ENCODE results near the gene PRSS2. TPM values are rescaled to one million over a fixed set of nuclear protein-coding genes. Genes with fewer than 3 reads are reported as not detected.
"Not testable (repeated sequence)": the region's sequence is repeated elsewhere in the genome, so short reads cannot be mapped to it uniquely, and the experiment has no call there.

PRSS2 gene
- total and polyA plus RNA-seq, 5 experiments from 2014 or later = not detected

- POLR2A ChIA-PET = no interaction called here
- H3K9me3 Mint-ChIP-seq = no peaks in the 10 kb centered on the region
- H3K4me1 Mint-ChIP-seq = peaks cover 0 to 13% (median 3%) of the 10 kb centered on the region in 4 donors
Observed at GRCh38 chr7:142767861-142768260, 2.9 kb upstream of the PRSS2 start.

GRCh38 chr7:142768885-142769284, 1.9 kb upstream of the PRSS2 start:
- H3K4me3 Mint-ChIP-seq, H3K27me3 Mint-ChIP-seq, H3K27ac Mint-ChIP-seq, DNase-seq, H3K36me3 Mint-ChIP-seq, ATAC-seq, POLR2A ChIA-PET, H3K9me3 Mint-ChIP-seq: not testable (repeated sequence)
- H3K4me1 Mint-ChIP-seq = peaks cover 0 to 13% (median 3%) of the 10 kb centered on the region in 4 donors

More at GRCh38 chr7:142767861-142768260, 2.9 kb upstream of the PRSS2 start:
- no peak for ATAC-seq
- Mint-ChIP-seq H3K36me3 (no peaks in the 10 kb centered on the region), H3K27ac (no peak overlapping the region), H3K27me3 (peaks cover 0 to 7% (median 0%) of the 10 kb centered on the region in 5 donors), H3K4me3 (no peak overlapping the region)
- no peak for DNase-seq

GRCh38 chr7:142771353-142771723, 568 bp downstream of the PRSS2 start:
- H3K9me3 Mint-ChIP-seq = no peaks in the 10 kb centered on the region
- H3K27me3 Mint-ChIP-seq = peaks cover 0 to 7% (median 0%) of the 10 kb centered on the region in 5 donors
- peaks cover 0 to 16% (median 3%) of the 10 kb centered on the region in 4 donors for H3K4me1 Mint-ChIP-seq
- no peak overlapping the region for H3K4me3 Mint-ChIP-seq
- no peak overlapping the region for H3K27ac Mint-ChIP-seq
- ATAC-seq (no peak), DNase-seq (no peak)
- POLR2A ChIA-PET = no interaction called here
- H3K36me3 Mint-ChIP-seq = no peaks in the 10 kb centered on the region

DNA sequence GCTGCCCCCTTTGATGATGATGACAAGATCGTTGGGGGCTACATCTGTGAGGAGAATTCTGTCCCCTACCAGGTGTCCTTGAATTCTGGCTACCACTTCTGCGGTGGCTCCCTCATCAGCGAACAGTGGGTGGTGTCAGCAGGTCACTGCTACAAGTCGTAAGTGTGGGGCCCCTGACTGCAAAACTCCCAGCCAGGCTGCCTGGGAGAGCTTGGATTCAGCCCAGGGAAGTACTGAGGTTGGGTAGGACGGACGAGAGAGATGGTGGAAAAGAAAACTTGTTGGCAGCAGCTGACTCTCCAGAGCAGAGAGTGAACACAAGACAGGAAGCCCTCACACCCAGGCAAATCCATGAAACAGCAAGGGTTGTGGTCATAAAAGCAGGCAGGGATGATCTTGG, 1.3 kb downstream of the PRSS2 start:
- H3K9me3 Mint-ChIP-seq = no peaks in the 10 kb centered on the region
- DNase-seq (no peak), ATAC-seq (no peak)
- H3K36me3 Mint-ChIP-seq = no peaks in the 10 kb centered on the region
- POLR2A ChIA-PET = no interaction called here
- no peak overlapping the region for H3K27ac Mint-ChIP-seq
- no peak overlapping the region for H3K4me3 Mint-ChIP-seq
- peaks cover 0 to 17% (median 3%) of the 10 kb centered on the region in 4 donors for H3K4me1 Mint-ChIP-seq
- peaks cover 0 to 7% (median 0%) of the 10 kb centered on the region in 5 donors for H3K27me3 Mint-ChIP-seq

- H3K36me3 Mint-ChIP-seq = no peaks in the 10 kb centered on the region
Observed at GRCh38 chr7:142772673-142773072, 1.9 kb downstream of the PRSS2 start.

DNA sequence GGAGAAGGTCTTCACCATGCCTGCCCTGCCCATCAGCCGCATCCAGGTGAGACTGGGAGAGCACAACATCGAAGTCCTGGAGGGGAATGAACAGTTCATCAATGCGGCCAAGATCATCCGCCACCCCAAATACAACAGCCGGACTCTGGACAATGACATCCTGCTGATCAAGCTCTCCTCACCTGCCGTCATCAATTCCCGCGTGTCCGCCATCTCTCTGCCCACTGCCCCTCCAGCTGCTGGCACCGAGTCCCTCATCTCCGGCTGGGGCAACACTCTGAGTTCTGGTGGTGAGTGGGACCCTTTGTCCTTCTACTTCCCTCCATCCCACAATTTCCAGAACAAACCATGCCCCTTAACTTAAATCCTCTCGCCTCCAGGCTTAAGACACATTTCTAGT, 2.5 kb downstream of the PRSS2 start:
- no peak for DNase-seq
- Mint-ChIP-seq H3K27ac (no peak overlapping the region), H3K27me3 (peaks cover 0 to 7% (median 0%) of the 10 kb centered on the region in 5 donors), H3K4me3 (no peak overlapping the region), H3K36me3 (no peaks in the 10 kb centered on the region), H3K4me1 (peaks cover 0 to 23% (median 3%) of the 10 kb centered on the region in 4 donors), H3K9me3 (no peaks in the 10 kb centered on the region)
- POLR2A ChIA-PET = no interaction called here
- no peak for ATAC-seq

More at GRCh38 chr7:142772673-142773072, 1.9 kb downstream of the PRSS2 start:
- Mint-ChIP-seq H3K9me3 (no peaks in the 10 kb centered on the region), H3K4me3 (no peak overlapping the region), H3K4me1 (peaks cover 0 to 17% (median 3%) of the 10 kb centered on the region in 4 donors), H3K27me3 (peaks cover 0 to 7% (median 0%) of the 10 kb centered on the region in 5 donors), H3K27ac (no peak overlapping the region)
- POLR2A ChIA-PET = no interaction called here
- no peak for ATAC-seq
- DNase-seq = no peak

- DNase-seq = no peak
- Mint-ChIP-seq H3K4me3 (no peak overlapping the region), H3K9me3 (no peaks in the 10 kb centered on the region), H3K4me1 (peaks cover 0 to 24% (median 3%) of the 10 kb centered on the region in 4 donors), H3K36me3 (no peaks in the 10 kb centered on the region), H3K27me3 (peaks cover 0 to 7% (median 0%) of the 10 kb centered on the region in 5 donors), H3K27ac (peak overlapping the region in 1 of 10 donors; percentile 40)
- POLR2A ChIA-PET = no interaction called here
- no peak for ATAC-seq
Observed at GRCh38 chr7:142773937-142774744, 3.4 kb downstream of the PRSS2 start.

DNA sequence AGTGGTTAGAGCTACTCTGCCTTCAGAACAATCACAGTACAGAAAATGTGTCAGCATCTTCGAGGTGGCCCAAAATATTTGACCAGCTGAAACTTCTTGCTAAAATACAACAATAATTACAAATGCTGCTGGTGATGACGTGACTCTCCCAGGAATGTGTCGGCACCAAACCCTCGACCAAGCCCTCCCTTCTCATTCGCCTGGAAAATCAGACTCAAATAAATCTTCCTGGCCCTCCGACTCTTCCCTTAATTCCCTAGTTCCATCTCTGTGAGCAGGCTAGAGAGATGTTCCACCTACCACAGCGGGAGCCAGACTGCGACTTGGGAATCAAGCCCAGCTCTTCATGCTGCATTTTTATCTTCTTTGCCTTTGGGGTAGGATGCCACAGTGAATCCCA, 4.1 kb downstream of the PRSS2 start:
- H3K4me1 Mint-ChIP-seq = peaks cover 0 to 24% (median 2%) of the 10 kb centered on the region in 4 donors
- POLR2A ChIA-PET = no interaction called here
- ATAC-seq (no peak), DNase-seq (no peak)
- no peak overlapping the region for H3K27ac Mint-ChIP-seq
- no peaks in the 10 kb centered on the region for H3K36me3 Mint-ChIP-seq
- H3K9me3 Mint-ChIP-seq = no peaks in the 10 kb centered on the region
- peaks cover 0 to 7% (median 0%) of the 10 kb centered on the region in 5 donors for H3K27me3 Mint-ChIP-seq
- H3K4me3 Mint-ChIP-seq = no peak overlapping the region

- POLR2A ChIA-PET, H3K9me3 Mint-ChIP-seq, H3K27ac Mint-ChIP-seq, H3K27me3 Mint-ChIP-seq, DNase-seq, H3K36me3 Mint-ChIP-seq, H3K4me3 Mint-ChIP-seq, ATAC-seq: not testable (repeated sequence)
- H3K4me1 Mint-ChIP-seq = peaks cover 0 to 21% (median 3%) of the 10 kb centered on the region in 4 donors
Observed at GRCh38 chr7:142775351-142776115, 4.8 kb downstream of the PRSS2 start.

GRCh38 chr7:142776206-142776844, 5.6 kb downstream of the PRSS2 start:
- no peaks in the 10 kb centered on the region for H3K36me3 Mint-ChIP-seq
- no peak overlapping the region for H3K27ac Mint-ChIP-seq
- POLR2A ChIA-PET = no interaction called here
- H3K27me3 Mint-ChIP-seq = no peaks in the 10 kb centered on the region
- no peak for ATAC-seq
- H3K9me3 Mint-ChIP-seq = no peaks in the 10 kb centered on the region
- peaks cover 0 to 13% (median 2%) of the 10 kb centered on the region in 4 donors for H3K4me1 Mint-ChIP-seq
- no peak for DNase-seq
- no peak overlapping the region for H3K4me3 Mint-ChIP-seq

DNA sequence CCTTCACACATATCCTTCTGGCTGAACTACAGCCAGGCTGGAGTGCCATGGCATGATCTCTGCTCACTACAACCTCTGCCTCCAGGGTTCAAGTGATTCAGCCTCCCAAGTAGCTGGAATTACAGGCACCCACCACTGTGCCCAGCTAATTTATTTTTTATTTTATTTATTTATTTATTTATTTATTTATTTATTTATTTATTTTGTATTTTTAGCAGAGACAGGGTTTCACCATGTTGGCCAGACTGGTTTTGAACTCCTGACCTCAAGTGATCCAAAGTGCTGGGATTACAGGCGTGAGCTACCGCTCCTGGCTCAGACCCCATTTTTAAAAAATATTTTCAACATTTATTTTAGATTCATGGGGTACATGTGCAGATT, 6.1 kb downstream of the PRSS2 start:
- H3K36me3 Mint-ChIP-seq, H3K27me3 Mint-ChIP-seq, H3K27ac Mint-ChIP-seq, H3K4me3 Mint-ChIP-seq, H3K9me3 Mint-ChIP-seq, DNase-seq, POLR2A ChIA-PET, ATAC-seq: not testable (repeated sequence)
- H3K4me1 Mint-ChIP-seq = peaks cover 0 to 10% (median 2%) of the 10 kb centered on the region in 4 donors

GRCh38 chr7:142777318-142777717, 6.5 kb downstream of the PRSS2 start:
- Mint-ChIP-seq H3K27ac (no peak overlapping the region), H3K9me3 (no peaks in the 10 kb centered on the region), H3K27me3 (no peaks in the 10 kb centered on the region), H3K4me1 (peaks cover 0 to 10% (median 2%) of the 10 kb centered on the region in 4 donors), H3K36me3 (no peaks in the 10 kb centered on the region), H3K4me3 (no peak overlapping the region)
- ATAC-seq (no peak), DNase-seq (no peak)
- POLR2A ChIA-PET = no interaction called here

Data from naive thymus-derived CD8-positive, alpha-beta T cell (primary cell).